K562 (cell line): ENCODE data around the gene SHE.

Experiments
- CHD4 ChIP-seq: fragments of 200-600 bp; sonication (generic); IDR thresholded peaks from 3 replicates; pipeline ENCODE4 v1.6.1; 2012; ENCODE audit warnings: low read depth, mild to moderate bottlenecking, mixed read lengths, low read length, inconsistent platforms; ENCODE audit not compliant: insufficient read depth, insufficient replicate concordance, poor library complexity, severe bottlenecking
- CTCF ChIP-seq, 3 experiments: IDR thresholded peaks in 2 of 3; conservative IDR thresholded peaks in 1 of 3; 2 replicates each; pipeline ENCODE4 v1.5.1; 2011 to 2012; ENCODE audit warnings: low read length in 3 of 3, mild to moderate bottlenecking in 3 of 3, control low read depth in 2 of 3, improper control_type of control experiment in 1 of 3, inconsistent platforms in 1 of 3, low read depth in 1 of 3, mixed read lengths in 1 of 3, moderate library complexity in 1 of 3; ENCODE audit not compliant: insufficient read depth in 2 of 3
- FOS ChIP-seq: IDR thresholded peaks from 3 replicates; pipeline ENCODE4 v1.6.1; 2011; ENCODE audit not compliant: insufficient read length; ENCODE audit errors: extremely low read depth
- GATA2 ChIP-seq: sonication (generic); formaldehyde crosslinking; IDR thresholded peaks from 2 replicates; pipeline ENCODE4 v1.4.0; 2020; ENCODE audit warnings: mild to moderate bottlenecking, missing genetic modification reagents
- HNRNPH1 ChIP-seq: fragments of 200-400 bp; formaldehyde crosslinking; optimal IDR thresholded peaks from 2 replicates; pipeline ENCODE3; 2017; ENCODE audit warnings: low read depth, mild to moderate bottlenecking, low read length, moderate library complexity
- KAT7 ChIP-seq: sonication (generic); formaldehyde crosslinking; IDR thresholded peaks from 2 replicates; pipeline ENCODE4 v1.8.0; 2022; ENCODE audit warnings: missing genetic modification reagents, mild to moderate bottlenecking, borderline replicate concordance
- MYC ChIP-seq, 2 experiments: fragments of 250-450 bp in 1 of 2; sonication (Bioruptor Pico) in 1 of 2; IDR thresholded peaks; 2 replicates each; pipeline versions ENCODE4 v1.5.1 to v1.6.1; 2012 to 2021; ENCODE audit warnings: low read depth in 2 of 2, borderline replicate concordance in 1 of 2, improper control_type of control experiment in 1 of 2, low read length in 1 of 2, mild to moderate bottlenecking in 1 of 2, moderate library complexity in 1 of 2
- POLR2AphosphoS5 ChIP-seq: IDR thresholded peaks from 2 replicates; pipeline ENCODE4 v1.6.1; 2011; ENCODE audit warnings: mild to moderate bottlenecking, low read depth, low read length, moderate library complexity; ENCODE audit not compliant: control insufficient read depth, insufficient read depth
- RBBP5 ChIP-seq: fragments of 200-600 bp; sonication (generic); IDR thresholded peaks from 2 replicates; pipeline ENCODE4 v1.6.1; 2012; ENCODE audit warnings: borderline replicate concordance, mild to moderate bottlenecking, low read length, control low read depth, inconsistent platforms; ENCODE audit not compliant: insufficient read depth, poor library complexity, severe bottlenecking
- SMARCB1 ChIP-seq: IDR thresholded peaks from 2 replicates; pipeline ENCODE4 v1.6.1; 2011; ENCODE audit warnings: improper control_type of control experiment, low read depth; ENCODE audit not compliant: insufficient read length
- STAT5B ChIP-seq: fragments of 250-450 bp; sonication (Bioruptor Pico); IDR thresholded peaks from 2 replicates; pipeline ENCODE4 v1.8.0; 2021; ENCODE audit warnings: mild to moderate bottlenecking, inconsistent platforms
- ZFP1 ChIP-seq: fragments of 450-650 bp; formaldehyde crosslinking; IDR thresholded peaks from 2 replicates; pipeline ENCODE4 v1.4.0; 2020; ENCODE audit warnings: mild to moderate bottlenecking, mixed read lengths
- ZNF143 ChIP-seq: sonication (generic); formaldehyde crosslinking; IDR thresholded peaks from 2 replicates; pipeline ENCODE4 v1.9.0; 2022; ENCODE audit warnings: mild to moderate bottlenecking, missing genetic modification reagents
- TF ChIP-seq, protein P1 (sequence below): fragments of 250-450 bp; sonication (Bioruptor Pico); IDR thresholded peaks from 2 replicates; pipeline ENCODE4 v1.4.0; 2020; ENCODE audit warnings: mild to moderate bottlenecking

- TF ChIP-seq STAT5B, result no peak
- TF ChIP-seq RBBP5, result no peak
- no peak for TF ChIP-seq HNRNPH1
- TF ChIP-seq ZFP1 (CRISPR knock-in tag), result no peak
- TF ChIP-seq MYC (IDR thresholded peaks at IDR 0.05; ENCODE audit: low read depth, low read length), result no peak
- no peak for TF ChIP-seq MYC (CRISPR knock-in tag; IDR thresholded peaks at IDR 0.05; ENCODE audit: borderline replicate concordance, low read depth)
- TF ChIP-seq ZNF143 (CRISPR knock-in tag), result no peak
- TF ChIP-seq POLR2AphosphoS5, result no peak
- no peak for TF ChIP-seq SMARCB1
- no peak for TF ChIP-seq KAT7 (CRISPR knock-in tag)
- TF ChIP-seq FOS, result no peak
- no peak for TF ChIP-seq CTCF (IDR thresholded peaks at IDR 0.05 in 2 of 3, conservative IDR thresholded peaks at IDR 0.05 in 1 of 3; ENCODE audit: insufficient read depth in 2 of 3, low read depth in 1 of 3, low read length in 3 of 3)
- TF ChIP-seq, protein P1, sequence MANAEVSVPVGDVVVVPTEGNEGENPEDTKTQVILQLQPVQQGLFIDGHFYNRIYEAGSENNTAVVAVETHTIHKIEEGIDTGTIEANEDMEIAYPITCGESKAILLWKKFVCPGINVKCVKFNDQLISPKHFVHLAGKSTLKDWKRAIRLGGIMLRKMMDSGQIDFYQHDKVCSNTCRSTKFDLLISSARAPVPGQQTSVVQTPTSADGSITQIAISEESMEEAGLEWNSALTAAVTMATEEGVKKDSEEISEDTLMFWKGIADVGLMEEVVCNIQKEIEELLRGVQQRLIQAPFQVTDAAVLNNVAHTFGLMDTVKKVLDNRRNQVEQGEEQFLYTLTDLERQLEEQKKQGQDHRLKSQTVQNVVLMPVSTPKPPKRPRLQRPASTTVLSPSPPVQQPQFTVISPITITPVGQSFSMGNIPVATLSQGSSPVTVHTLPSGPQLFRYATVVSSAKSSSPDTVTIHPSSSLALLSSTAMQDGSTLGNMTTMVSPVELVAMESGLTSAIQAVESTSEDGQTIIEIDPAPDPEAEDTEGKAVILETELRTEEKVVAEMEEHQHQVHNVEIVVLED (CRISPR knock-in tag), result no peak
- TF ChIP-seq GATA2 (CRISPR knock-in tag), result no peak
- no peak for TF ChIP-seq CHD4
These were observed 62.0 kb downstream of the SHE start for GRCh38 chr1:154440036-154440804.
